SK-MEL-5 (cell line): ENCODE data around the gene TMEM43. TPM values are rescaled to one million over a fixed set of nuclear protein-coding genes. Genes with fewer than 3 reads are reported as not detected.

Experiments
- DNase-seq: peaks from one replicate; pipeline ENCODE4 v3.0.0-alpha.2; 2016; ENCODE audit warnings: low read depth, low spot score
- in situ Hi-C: cut with HindIII; loops from 2 replicates; pipeline ENCODE4 v1.10.0; 2016; ENCODE audit warnings: low sequenced_read_pairs, high pct_unique_total_duplicates, low pct_unique_long_range_greater_than_20kb
- total RNA-seq: library from RNA; depleted of rRNA; stranded (reverse); fragments of >200 nt; shearing (Covaris generic); gene quantifications from 2 replicates; pipeline ENCODE4 v1.2.3, GENCODE V29; 2014; rRNA removed

The TMEM43 gene
- total RNA-seq, 1 experiment from 2014 or later = 58.2 TPM

- in situ Hi-C loops = no loop called here
- no peak for DNase-seq
These were observed 56.4 kb downstream of the TMEM43 start for GRCh38 chr3:14181253-14181652.

- in situ Hi-C loops = no loop called here
- DNase-seq = no peak
These were observed 58.2 kb downstream of the TMEM43 start for GRCh38 chr3:14183015-14183577.

GRCh38 chr3:14186854-14187458, 62.1 kb downstream of the TMEM43 start:
- in situ Hi-C loops = no loop called here
- no peak for DNase-seq

- in situ Hi-C loops = no loop called here
- DNase-seq = no peak
These were observed 63.3 kb downstream of the TMEM43 start for GRCh38 chr3:14188041-14188754.

Other genes with a start within 250 kb of the TMEM43 start
- not detected in 2 replicates for gene WNT7A, start 245.0 kb upstream of the TMEM43 start, total RNA-seq
- 41.0 and 42.3 TPM in 2 replicates for gene CHCHD4, start 182 bp upstream of the TMEM43 start, total RNA-seq
- 25.3 and 25.9 TPM in 2 replicates for gene XPC, start 53.5 kb downstream of the TMEM43 start, total RNA-seq
- gene LSM3, start 53.8 kb downstream of the TMEM43 start, total RNA-seq = 17.4 and 17.8 TPM in 2 replicates